ENCODE measurements around the gene LNX2.

Gene LNX2

GRCh38 chr13:27659145-27659865 is 39.0 kb upstream of the LNX2 start:
- H3K27ac ChIP-seq (replicated peaks): no peak overlapping the region

GRCh38 chr13:27658546-27658945 is 38.2 kb upstream of the LNX2 start:
- no peak for TF ChIP-seq REST (IDR thresholded peaks at IDR 0.05; ENCODE audit: insufficient replicate concordance, low read depth)
- TF ChIP-seq, protein P1, sequence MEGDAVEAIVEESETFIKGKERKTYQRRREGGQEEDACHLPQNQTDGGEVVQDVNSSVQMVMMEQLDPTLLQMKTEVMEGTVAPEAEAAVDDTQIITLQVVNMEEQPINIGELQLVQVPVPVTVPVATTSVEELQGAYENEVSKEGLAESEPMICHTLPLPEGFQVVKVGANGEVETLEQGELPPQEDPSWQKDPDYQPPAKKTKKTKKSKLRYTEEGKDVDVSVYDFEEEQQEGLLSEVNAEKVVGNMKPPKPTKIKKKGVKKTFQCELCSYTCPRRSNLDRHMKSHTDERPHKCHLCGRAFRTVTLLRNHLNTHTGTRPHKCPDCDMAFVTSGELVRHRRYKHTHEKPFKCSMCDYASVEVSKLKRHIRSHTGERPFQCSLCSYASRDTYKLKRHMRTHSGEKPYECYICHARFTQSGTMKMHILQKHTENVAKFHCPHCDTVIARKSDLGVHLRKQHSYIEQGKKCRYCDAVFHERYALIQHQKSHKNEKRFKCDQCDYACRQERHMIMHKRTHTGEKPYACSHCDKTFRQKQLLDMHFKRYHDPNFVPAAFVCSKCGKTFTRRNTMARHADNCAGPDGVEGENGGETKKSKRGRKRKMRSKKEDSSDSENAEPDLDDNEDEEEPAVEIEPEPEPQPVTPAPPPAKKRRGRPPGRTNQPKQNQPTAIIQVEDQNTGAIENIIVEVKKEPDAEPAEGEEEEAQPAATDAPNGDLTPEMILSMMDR (IDR thresholded peaks at IDR 0.05; ENCODE audit: insufficient read depth, low read length): no peak
- TF ChIP-seq POLR2AphosphoS5 (IDR thresholded peaks at IDR 0.05; ENCODE audit: low read depth): no peak
- TF ChIP-seq GABPA (IDR thresholded peaks at IDR 0.05; ENCODE audit: low read depth): no peak
- TF ChIP-seq SPI1 (IDR thresholded peaks at IDR 0.05; ENCODE audit: borderline replicate concordance, low read depth): no peak
- no peak for DNase-seq (ENCODE audit: low read depth in 1 of 2, low spot score in 1 of 2)
- Histone ChIP-seq H3K4me3 (replicated peaks; ENCODE audit: insufficient read depth, low read length) (no peak overlapping the region), H3K27me3 (ENCODE audit: insufficient read depth, poor library complexity, severe bottlenecking) (no peaks in the 10 kb centered on the region), H3K27ac (replicated peaks) (no peak overlapping the region)

More at GRCh38 chr13:27659145-27659865, 39.0 kb upstream of the LNX2 start:
- Histone ChIP-seq H3K4me3 (replicated peaks; ENCODE audit: insufficient read depth, low read length) (no peak overlapping the region), H3K27me3 (ENCODE audit: insufficient read depth, poor library complexity, severe bottlenecking) (no peaks in the 10 kb centered on the region)
- no peak for DNase-seq (ENCODE audit: low read depth in 1 of 2, low spot score in 1 of 2)
- TF ChIP-seq, protein P1 (IDR thresholded peaks at IDR 0.05; ENCODE audit: insufficient read depth, low read length): no peak
- TF ChIP-seq GABPA (IDR thresholded peaks at IDR 0.05; ENCODE audit: low read depth): no peak
- TF ChIP-seq SPI1 (IDR thresholded peaks at IDR 0.05; ENCODE audit: borderline replicate concordance, low read depth): no peak

- TF ChIP-seq SPI1 (IDR thresholded peaks at IDR 0.05; ENCODE audit: borderline replicate concordance, low read depth) (no peak), POLR2AphosphoS5 (IDR thresholded peaks at IDR 0.05; ENCODE audit: low read depth) (no peak), REST (IDR thresholded peaks at IDR 0.05; ENCODE audit: insufficient replicate concordance, low read depth) (no peak), GABPA (IDR thresholded peaks at IDR 0.05; ENCODE audit: low read depth) (no peak)
- TF ChIP-seq, protein P1 (IDR thresholded peaks at IDR 0.05; ENCODE audit: insufficient read depth, low read length): no peak
- no peaks in the 10 kb centered on the region for H3K27me3 ChIP-seq (ENCODE audit: insufficient read depth, poor library complexity, severe bottlenecking)
- no peak overlapping the region for H3K27ac ChIP-seq (replicated peaks)
- H3K4me3 ChIP-seq (replicated peaks; ENCODE audit: insufficient read depth, low read length): no peak overlapping the region
- no peak for DNase-seq (ENCODE audit: low read depth in 1 of 2, low spot score in 1 of 2)
These were observed 37.4 kb upstream of the LNX2 start for GRCh38 chr13:27657724-27658123.

- DNase-seq (ENCODE audit: low read depth in 1 of 2, low spot score in 1 of 2): no peak
- no peaks in the 10 kb centered on the region for H3K27me3 ChIP-seq (ENCODE audit: insufficient read depth, poor library complexity, severe bottlenecking)
- H3K27ac ChIP-seq (replicated peaks): no peak overlapping the region
- TF ChIP-seq, protein P1 (IDR thresholded peaks at IDR 0.05; ENCODE audit: insufficient read depth, low read length): no peak
- TF ChIP-seq POLR2AphosphoS5 (IDR thresholded peaks at IDR 0.05; ENCODE audit: low read depth): no peak
- no peak for TF ChIP-seq GABPA (IDR thresholded peaks at IDR 0.05; ENCODE audit: low read depth)
- no peak for TF ChIP-seq REST (IDR thresholded peaks at IDR 0.05; ENCODE audit: insufficient replicate concordance, low read depth)
- no peak for TF ChIP-seq SPI1 (IDR thresholded peaks at IDR 0.05; ENCODE audit: borderline replicate concordance, low read depth)
- H3K4me3 ChIP-seq (replicated peaks; ENCODE audit: insufficient read depth, low read length): no peak overlapping the region
These were observed 34.5 kb upstream of the LNX2 start for GRCh38 chr13:27654816-27655215.

Data from HL-60 (cell line).